Sciatic nerve (tissue), 2 donors: ENCODE results near the gene CD72. TPM values are rescaled to one million over a fixed set of nuclear protein-coding genes. Genes with fewer than 3 reads are reported as not detected.
"Not testable (repeated sequence)": the region's sequence is repeated elsewhere in the genome, so short reads cannot be mapped to it uniquely, and the experiment has no call there.

Experiments
- ATAC-seq: fragments of 200-7000 bp; cut with Tn5 transposase; one replicate; pipeline ENCODE4 v1.9.1; 2020; ENCODE audit warnings: mild to moderate bottlenecking, moderate library complexity
- DNase-seq: peaks from one replicate; pipeline ENCODE4 v3.0.0-alpha.2; 2020; ENCODE audit warnings: low spot score
- intact Hi-C: fragments of 100-400 bp; cut with DNase I; formaldehyde crosslinking; loops from one replicate; pipeline ENCODE4 v1.14.2; 2022
- total RNA-seq: library from RNA; stranded (reverse); fragmentation: NEBNext Ultra II Directional; extraction: Animal tissue kit (Norgen Biotek cat#: 25700); gene quantifications from one replicate; pipeline ENCODE4 v1.2.1, GENCODE V29; 2021
- donor health status: DM: no; HTN: no; CAD: no.
- donor health status: DM: no; HTN: no; CAD: no.

The CD72 gene
- total RNA-seq, 1 donor from 2014 or later, result 5.5 TPM

GRCh38 chr9:35628389-35628991 lies 10.3 kb upstream of the CD72 start:
- ATAC-seq (no peak), DNase-seq (peak; percentile 31)
- intact Hi-C loops, result no loop called here

GRCh38 chr9:35627575-35627974 lies 9.4 kb upstream of the CD72 start:
- DNase-seq (no peak), ATAC-seq (no peak)
- intact Hi-C loops, result no loop called here

- intact Hi-C loops, result no loop called here
- DNase-seq (no peak), ATAC-seq (no peak)
Measured at GRCh38 chr9:35619800-35620158, 1.6 kb upstream of the CD72 start.

DNA sequence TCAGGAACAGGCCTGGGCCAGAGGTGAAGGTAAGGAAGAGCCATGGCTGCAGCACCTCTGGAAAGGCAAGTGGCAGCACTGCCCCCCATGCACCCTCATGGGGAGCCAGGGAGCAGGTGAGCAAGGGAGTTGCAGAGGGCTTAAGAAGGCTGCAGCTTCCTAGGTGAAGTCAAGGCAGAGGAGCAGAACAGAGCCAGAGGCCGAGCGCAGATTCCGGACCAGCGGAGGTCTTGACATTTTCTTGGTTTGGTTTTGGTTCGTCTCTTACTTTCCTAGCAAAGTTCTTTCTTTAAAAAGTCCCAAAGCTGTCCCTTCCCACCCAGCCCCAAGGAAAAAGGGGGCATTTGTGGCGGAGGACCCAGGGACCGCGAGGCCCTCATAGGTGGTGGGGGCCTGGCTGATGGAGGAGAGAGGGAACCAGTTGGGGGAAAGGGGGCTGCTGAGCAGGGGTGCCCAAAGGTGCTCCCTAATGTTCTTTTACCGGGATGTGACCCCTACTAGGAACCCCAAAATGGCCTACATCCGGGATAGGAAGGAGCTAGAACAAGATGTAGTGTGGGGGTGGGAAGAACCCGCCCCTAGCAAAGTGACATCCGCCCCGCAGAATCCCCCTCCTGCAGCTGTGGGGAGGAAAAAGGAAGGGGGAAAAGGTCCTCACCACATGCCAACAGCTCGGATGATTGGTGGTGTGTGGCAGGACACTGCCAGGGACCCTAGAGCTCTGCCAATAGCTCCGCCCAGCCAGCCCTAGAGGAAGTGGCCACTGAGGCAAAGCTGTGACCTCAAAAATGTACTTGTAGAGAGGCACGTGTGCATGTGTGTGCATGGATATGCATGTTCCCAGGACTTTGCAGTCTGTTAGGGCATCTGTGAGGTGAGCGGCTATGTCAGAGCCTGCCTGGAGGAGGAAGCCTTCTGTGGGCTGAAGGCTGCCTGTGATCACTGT lies 914 bp upstream of the CD72 start:
- ATAC-seq (peak; percentile 55), DNase-seq (no peak)
- intact Hi-C loops, result no loop called here

GRCh38 chr9:35617548-35617947 lies 665 bp downstream of the CD72 start:
- peak; percentile 18 for DNase-seq
- intact Hi-C loops, result no loop called here
- no peak for ATAC-seq

GRCh38 chr9:35616681-35617459 lies 1.3 kb downstream of the CD72 start:
- DNase-seq, result peak; percentile 82
- intact Hi-C loops, result no loop called here
- ATAC-seq, result peak; percentile 74

GRCh38 chr9:35615981-35616680 lies 2.1 kb downstream of the CD72 start:
- intact Hi-C loops, result no loop called here
- ATAC-seq (no peak), DNase-seq (peak; percentile 54)

DNA sequence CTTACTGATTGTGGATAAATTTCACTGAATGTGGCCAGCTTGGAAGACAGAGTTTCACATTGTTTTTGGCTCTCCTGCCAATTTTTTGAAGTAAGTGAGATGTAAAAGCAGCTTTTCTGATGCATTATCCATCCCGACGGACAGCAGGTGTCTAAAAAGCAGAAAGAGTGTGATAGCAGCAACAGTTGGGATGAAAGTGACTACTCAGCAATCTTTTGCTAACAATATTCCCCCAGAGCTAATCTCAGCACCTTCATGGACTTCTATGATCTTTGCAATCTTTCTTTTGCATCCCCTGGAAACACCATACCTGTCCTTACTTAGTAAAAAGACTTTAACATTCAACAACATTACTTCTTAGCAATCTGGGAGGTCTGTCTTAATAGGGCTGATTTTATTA lies 5.4 kb downstream of the CD72 start:
- DNase-seq (no peak), ATAC-seq (no peak)
- intact Hi-C loops, result no loop called here

DNA sequence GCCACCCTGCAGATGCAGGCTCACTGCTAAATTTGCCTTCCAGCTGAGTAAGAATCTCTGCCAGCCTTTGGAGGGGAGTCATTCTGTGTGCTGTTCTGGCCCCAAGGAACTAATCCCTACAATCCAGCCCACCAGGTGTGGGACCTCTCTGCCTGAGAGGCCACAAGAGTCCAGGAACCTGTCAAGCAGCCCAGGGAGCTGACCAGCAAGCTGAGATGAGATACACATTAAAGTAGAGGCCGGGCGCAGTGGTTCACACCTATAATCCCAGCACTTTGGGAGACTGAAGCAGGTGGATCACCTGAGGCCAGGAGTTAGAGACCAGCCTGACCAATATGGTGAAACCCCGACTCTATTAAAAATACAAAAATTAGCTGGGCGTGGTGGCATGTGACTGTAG lies 6.1 kb downstream of the CD72 start:
- intact Hi-C loops, ATAC-seq, DNase-seq: not testable (repeated sequence)

DNA sequence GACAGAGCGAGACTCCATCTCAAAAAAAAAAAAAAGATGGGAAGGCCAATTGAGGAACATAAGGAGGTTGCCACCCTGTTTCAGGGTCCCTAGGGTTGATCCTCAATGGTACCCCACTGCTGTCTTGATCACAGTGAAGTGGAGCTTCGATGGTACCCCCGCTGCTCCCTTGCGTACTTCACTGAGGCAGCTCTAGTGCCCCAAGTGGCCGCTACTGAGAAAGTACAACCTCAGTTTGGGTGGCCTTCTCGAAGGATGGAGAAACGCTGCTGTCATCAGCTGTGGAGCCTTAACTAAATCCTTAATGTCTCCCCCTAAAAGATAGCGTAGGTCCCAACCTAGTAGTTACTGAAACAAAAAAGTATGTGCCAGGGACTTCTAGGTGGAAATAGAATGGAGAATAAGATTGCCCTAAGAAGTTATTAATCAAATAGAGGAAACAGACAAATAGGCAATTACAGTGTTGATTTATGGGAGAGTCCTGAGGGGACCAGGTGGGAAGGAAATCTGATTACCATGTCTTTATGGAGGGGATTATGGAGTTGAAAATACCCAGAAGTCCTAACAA lies 6.9 kb downstream of the CD72 start:
- intact Hi-C loops, result no loop called here
- ATAC-seq (peak; percentile 55), DNase-seq (no peak)

DNA sequence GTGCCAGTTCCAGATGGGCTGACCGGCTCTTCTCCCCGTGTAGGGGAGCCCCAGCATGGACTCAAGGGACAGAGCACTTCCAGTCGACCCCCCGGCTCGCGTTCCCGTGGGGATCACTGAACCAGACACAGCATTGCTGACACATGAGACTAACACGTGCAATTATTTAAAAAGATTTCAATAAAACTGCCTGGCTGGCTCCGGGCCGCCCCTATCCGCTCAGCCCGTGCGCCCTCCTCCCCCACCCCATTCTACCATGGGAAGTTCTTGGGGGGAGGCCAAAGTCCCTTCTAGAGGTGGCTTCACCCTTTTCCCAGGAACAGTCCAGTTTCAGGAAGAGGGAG lies 8.4 kb downstream of the CD72 start:
- intact Hi-C loops, result no loop called here
- DNase-seq, result no peak
- ATAC-seq, result no peak

- DNase-seq (no peak), ATAC-seq (no peak)
- intact Hi-C loops, result no loop called here
Measured at GRCh38 chr9:35609001-35609819, 9.0 kb downstream of the CD72 start.

DNA sequence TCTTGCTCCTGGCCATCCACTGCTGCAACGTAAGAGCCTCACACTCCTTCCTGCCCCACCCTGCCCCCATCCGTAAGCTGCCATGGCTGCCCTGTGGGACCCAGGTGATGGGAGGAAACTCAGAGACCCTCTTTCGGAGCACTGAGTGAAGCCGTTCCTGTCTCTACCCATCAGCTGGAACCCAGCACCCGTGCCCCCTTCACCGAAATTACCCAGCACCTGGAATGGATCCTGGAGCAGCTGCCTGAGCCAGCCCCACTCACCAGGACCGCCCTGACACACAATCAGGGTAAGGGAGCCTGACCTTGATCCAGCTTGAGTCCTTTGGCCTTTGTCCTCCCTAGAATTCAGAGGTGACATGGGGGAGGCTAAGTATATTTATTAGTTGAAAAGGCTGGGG lies 10.0 kb downstream of the CD72 start:
- DNase-seq (no peak), ATAC-seq (no peak)
- intact Hi-C loops, result no loop called here

GRCh38 chr9:35606726-35607125 lies 11.5 kb downstream of the CD72 start:
- intact Hi-C loops, result no loop called here
- ATAC-seq (no peak), DNase-seq (no peak)

GRCh38 chr9:35606138-35606504 lies 12.1 kb downstream of the CD72 start:
- intact Hi-C loops, result no loop called here
- no peak for ATAC-seq
- DNase-seq, result no peak

DNA sequence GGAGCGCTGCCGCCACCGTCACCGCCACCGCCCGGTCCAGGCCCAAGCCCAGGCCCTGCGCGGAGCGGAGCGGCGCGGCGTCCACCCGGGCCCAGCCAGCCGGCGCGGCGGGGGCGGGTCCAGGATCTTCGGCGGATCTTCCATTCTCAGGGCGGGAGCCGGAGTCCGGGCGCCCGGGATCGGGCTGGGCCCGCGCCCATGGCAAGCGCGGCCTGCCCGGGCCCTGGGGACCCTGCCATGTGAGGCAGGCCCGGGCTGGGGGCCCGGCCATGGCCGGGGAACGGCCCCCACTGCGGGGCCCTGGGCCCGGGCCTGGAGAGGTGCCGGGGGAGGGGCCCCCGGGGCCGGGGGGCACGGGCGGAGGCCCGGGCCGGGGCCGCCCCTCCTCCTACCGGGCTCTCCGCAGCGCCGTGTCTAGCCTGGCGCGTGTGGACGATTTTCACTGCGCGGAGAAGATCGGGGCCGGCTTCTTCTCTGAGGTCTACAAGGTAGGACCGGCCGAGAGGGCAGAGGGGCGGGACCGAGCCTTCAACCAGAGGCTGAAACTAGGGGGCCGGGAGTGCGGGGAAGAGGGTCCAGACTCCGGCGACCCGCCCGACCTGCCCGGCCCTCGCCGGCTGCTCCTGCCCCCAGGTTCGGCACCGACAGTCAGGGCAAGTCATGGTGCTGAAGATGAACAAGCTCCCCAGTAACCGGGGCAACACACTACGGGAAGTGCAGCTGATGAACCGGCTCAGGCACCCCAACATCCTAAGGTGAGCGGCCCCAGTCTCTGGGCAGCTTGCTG lies 12.7 kb downstream of the CD72 start:
- intact Hi-C loops, result no loop called here
- ATAC-seq (no peak), DNase-seq (no peak)

GRCh38 chr9:35604578-35605350 lies 13.4 kb downstream of the CD72 start, which contains the start of gene TESK1:
TESK1 (plus strand) TSS chr9:35605262; CDS start chr9:35605620, 358 bp downstream.
- intact Hi-C loops, result no loop called here
- ATAC-seq, result peak; percentile 47
- peak; percentile 83 for DNase-seq
